HG02852 (cell line): ENCODE data around the gene CEP250.
"Not testable (repeated sequence)": the region's sequence is repeated elsewhere in the genome, so short reads cannot be mapped to it uniquely, and the experiment has no call there.

Experiments
- ATAC-seq: cut with Tn5 transposase; IDR thresholded peaks from one replicate; pipeline ENCODE4 v1.9.1; 2021; ENCODE audit warnings: mild to moderate bottlenecking, moderate library complexity; ENCODE audit not compliant: unreplicated experiment

CEP250 gene

DNA sequence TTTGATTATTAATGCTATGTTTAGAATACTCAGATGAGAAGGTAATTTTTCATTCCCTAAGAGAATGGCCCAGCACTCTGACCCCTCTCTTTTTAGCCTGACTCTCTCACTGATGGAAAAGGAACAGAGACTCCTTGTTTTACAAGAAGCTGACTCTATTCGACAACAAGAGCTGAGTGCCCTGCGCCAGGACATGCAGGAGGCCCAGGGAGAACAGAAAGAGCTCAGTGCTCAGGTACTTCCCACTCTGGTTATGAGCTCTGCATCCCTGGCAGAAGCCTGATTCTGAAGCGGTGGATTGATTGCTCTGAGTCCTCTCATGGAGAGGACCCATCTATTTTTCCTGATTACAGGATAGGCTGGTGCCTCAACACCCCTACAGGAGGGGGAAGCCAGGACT lies 41.1 kb downstream of the CEP250 start:
- no peak for ATAC-seq

DNA sequence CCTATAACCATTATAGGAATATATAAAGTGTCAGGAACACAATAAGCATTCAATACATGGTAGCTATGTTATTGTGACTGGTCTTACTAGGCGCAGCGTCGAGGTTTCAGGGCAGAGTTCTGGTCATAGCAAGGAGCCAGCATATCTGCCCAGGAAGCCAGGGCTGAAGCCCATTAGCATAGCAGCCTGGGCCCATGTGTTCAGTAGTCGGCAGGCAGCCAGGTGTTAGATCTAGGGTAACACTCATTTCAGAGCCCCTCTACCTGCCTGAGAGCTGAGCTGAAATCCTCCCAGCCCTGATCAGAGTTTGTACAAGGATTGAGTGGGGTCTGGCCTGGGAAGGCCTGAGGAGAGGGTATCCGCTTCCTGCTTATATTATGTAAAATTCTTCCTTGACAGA lies 41.9 kb downstream of the CEP250 start:
- no peak for ATAC-seq

GRCh38 chr20:35497780-35498189 lies 42.4 kb downstream of the CEP250 start:
- ATAC-seq, result no peak

GRCh38 chr20:35499271-35499670 lies 43.9 kb downstream of the CEP250 start:
- no peak for ATAC-seq

DNA sequence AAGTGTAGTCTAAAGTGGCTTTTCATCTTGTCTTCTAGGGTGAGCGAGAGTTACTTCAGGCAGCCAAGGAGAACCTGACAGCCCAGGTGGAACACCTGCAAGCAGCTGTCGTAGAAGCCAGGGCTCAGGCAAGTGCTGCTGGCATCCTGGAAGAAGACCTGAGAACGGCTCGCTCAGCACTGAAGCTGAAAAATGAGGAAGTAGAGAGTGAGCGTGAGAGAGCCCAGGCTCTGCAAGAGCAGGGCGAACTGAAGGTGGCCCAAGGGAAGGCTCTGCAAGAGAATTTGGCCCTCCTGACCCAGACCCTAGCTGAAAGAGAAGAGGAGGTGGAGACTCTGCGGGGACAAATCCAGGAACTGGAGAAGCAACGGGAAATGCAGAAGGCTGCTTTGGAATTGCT lies 47.0 kb downstream of the CEP250 start:
- peak; percentile 71 for ATAC-seq

DNA sequence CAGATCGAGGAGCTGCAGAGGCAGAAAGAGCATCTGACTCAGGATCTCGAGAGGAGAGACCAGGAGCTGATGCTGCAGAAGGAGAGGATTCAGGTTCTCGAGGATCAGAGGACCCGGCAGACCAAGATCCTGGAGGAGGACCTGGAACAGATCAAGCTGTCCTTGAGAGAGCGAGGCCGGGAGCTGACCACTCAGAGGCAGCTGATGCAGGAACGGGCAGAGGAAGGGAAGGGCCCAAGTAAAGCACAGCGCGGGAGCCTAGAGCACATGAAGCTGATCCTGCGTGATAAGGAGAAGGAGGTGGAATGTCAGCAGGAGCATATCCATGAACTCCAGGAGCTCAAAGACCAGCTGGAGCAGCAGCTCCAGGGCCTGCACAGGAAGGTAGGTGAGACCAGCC lies 47.9 kb downstream of the CEP250 start:
- ATAC-seq, result no peak

- ATAC-seq, result no peak
Measured at GRCh38 chr20:35503841-35504561, 48.6 kb downstream of the CEP250 start.

DNA sequence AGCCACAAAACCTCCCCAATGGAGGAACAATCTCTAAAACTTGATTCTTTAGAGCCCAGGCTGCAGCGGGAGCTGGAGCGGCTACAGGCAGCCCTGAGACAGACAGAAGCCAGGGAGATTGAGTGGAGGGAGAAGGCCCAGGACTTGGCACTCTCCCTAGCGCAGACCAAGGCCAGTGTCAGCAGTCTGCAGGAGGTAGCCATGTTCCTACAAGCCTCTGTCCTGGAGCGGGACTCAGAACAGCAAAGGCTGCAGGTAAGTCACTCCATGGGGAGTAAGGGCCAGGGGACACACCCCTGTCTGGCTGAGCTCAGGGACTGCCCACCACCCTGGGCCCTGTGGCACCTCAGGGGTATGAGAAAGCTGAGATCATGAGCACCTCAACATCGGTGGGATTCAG lies 49.4 kb downstream of the CEP250 start:
- ATAC-seq, result no peak

GRCh38 chr20:35506179-35506578 lies 50.8 kb downstream of the CEP250 start:
- no peak for ATAC-seq

- ATAC-seq, result no peak
Measured at GRCh38 chr20:35506872-35507638, 51.7 kb downstream of the CEP250 start.

GRCh38 chr20:35508493-35509218 lies 53.3 kb downstream of the CEP250 start:
- no peak for ATAC-seq

GRCh38 chr20:35510951-35511735 lies 55.7 kb downstream of the CEP250 start:
- no peak for ATAC-seq

DNA sequence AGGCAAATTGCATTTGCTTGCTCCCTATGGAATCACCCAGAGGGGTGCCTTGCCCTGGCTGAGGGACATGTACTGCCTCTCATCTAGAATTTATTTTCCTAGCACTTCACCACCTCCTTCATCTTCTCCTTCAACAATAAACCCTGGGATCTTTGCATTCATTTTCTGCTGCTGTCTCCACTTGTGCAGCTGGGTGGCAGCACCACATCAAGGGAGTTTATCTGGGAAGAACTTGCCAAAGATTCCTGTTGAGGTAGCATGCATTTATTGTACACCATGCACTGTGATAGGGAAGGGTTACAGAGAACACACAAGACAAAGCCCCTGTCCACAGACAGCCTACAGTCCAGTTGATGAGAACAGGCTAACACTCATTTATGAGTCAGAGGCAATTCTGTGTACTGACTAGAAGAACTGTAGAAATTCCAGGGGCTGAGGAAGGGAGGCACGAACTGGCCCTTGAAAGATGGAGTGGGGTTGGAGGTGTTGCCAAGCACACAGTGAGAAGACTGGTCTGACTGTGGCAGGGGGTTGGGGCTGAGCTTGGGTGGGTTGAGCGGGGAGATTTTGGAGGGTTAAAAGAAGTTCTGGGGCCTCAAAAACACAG lies 56.5 kb downstream of the CEP250 start:
- ATAC-seq, result no peak

- ATAC-seq, result no peak
Measured at GRCh38 chr20:35514371-35514932, 59.1 kb downstream of the CEP250 start.

DNA sequence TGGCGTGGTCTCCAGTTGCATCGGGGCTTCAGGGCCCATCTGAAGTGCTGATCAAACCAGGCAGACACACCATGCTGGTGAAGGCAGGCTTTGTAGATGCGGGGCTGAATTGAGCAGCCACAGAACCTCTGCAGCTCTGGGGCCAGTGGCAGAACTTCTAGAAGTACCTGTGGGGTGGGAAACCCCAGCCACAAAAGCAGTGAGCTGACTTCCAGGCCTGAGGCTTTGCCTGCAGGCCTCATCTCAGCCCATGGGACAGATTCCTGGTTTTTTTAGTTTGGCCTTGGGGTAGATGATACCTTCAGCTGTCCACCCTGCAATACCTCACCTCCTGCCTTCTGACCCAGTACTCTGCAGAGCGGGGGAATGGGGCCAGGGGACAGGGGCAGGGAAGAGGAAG lies 59.9 kb downstream of the CEP250 start:
- no peak for ATAC-seq

- ATAC-seq, result no peak
Measured at GRCh38 chr20:35515949-35516645, 60.7 kb downstream of the CEP250 start.

GRCh38 chr20:35517125-35517524 lies 61.7 kb downstream of the CEP250 start:
- ATAC-seq, result no peak

- not testable (repeated sequence) for ATAC-seq
Measured at GRCh38 chr20:35517767-35518166, 62.4 kb downstream of the CEP250 start.

DNA sequence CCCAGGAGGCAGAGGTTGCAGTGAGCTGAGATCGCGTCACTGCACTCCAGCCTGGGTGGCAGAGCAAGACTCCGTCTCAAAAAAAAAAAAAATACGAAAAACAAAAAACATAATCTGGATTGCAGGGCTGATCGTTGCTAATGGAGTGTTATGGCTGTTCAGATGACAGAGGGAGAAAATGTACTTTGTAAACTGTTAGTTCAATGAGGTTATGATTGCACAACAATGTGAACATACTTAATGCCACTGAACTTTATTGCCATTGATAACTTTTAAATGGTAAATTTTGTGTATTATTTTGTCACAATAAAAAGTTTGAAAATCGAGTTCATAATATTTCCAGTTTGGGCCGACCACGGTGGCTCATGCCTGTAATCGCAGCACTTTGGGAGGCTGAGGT lies 63.6 kb downstream of the CEP250 start:
- ATAC-seq, result no peak
